NCI-H460 (cell line): ENCODE results near the gene PIEZO1. TPM values are rescaled to one million over a fixed set of nuclear protein-coding genes. Genes with fewer than 3 reads are reported as not detected.

Experiments used
- DNase-seq: peaks from one replicate; pipeline ENCODE4 v3.0.0-alpha.2; 2016; ENCODE audit warnings: low read depth; ENCODE audit errors: extremely low read depth
- total RNA-seq: library from RNA; depleted of rRNA; stranded (reverse); fragments of >200 nt; shearing (Covaris generic); gene quantifications from 2 replicates; pipeline ENCODE4 v1.2.3, GENCODE V29; 2014

The PIEZO1 gene
- total RNA-seq, 1 experiment from 2014 or later, result 81.4 TPM

DNA sequence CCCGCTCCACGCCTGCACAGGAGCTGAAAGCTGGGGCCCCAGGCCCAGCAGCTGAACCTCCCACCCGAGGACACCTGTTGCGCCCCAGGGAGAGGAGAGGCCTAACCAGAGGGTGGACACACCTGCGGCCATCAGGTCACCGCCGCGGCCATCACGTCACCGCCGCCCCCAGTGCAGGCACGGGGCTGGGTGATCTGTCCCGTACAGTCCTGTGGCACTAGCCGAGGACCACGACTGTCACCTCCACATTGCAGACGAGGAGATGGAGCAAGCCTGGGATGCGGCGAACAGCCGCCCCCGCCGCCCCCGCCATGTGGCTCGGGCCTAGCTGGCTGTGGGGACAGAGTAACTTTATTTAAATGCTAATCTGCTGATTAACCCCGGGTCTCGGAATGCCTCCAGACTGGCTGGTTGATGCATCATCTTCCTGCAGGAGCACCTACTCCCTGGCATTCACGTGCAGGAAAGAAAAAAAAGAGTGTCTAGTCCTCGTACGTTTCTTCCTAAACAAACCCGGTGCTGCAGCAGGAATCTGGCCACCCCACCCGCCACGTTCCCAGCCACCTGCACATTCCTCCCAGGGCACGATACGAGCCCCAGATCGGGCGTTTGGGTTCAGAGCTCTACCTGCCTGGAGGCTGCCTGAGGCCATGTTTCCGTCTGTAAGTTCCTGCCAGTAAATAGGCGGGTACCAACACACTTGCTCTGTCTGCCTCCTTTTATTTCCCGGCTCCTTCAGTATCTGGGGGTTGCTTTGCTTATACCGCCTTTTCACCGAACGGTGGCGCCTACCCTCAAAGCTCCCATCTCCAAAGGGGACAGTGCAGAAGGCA is 29.9 kb downstream of the PIEZO1 start:
- no peak for DNase-seq

DNA sequence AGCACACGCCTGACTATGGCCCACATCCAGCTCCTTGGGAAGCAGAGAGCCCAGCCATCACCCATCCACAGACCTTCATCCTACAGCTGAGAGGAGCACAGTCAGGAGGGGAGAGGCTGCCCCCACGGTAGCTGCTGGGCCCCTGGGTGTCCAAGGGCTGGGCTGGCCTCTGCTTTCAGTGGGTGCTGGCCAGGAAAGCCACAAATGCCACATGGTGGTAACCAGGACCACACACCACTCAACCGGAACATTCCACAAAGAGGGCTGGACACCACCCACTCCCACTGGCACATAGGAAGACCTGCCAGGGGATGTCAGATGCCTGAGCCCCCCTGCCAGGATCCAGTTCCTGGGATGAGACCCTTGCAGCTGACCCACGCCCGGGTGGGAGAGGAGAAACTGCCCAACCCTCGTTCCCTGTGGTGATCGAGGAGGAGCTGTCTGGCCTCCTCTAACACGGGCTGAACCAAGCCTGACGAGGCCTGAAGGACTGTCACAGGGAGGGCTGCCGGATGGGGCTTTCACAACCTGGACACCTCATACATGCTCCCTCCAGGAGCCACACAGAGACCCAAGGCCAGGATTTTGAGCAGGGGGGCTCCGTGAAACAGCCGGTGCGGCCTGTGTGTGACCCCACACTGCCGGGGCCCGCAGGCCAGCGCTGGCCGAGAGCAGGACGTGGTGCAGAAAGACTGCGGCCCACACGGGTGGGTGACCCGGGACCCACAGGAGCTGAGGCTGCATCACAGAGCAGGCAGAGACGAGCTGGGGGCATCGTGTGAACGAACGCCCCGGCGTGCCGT is 30.7 kb downstream of the PIEZO1 start:
- DNase-seq, result no peak

- no peak for DNase-seq
Measured at GRCh38 chr16:88753602-88754001, 31.4 kb downstream of the PIEZO1 start.

DNA sequence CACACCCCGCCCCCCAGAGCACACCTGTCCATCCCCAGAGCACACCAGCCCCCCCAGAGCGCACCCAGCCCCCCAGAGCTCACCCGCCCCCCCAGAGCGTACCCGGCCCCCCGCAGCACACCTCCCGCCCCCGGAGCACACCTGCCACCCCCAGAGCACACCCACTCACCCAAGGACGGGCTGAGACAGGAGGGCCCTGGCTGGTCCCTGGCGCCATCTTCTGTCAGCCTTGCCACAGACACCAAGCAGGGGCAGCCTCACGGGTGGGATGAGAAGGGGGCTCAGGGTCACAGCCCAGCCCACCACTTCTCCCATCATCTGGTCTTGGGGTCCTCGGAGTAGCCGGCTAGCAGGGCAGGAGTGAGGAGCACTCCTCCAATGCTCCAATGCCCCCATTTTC is 31.8 kb downstream of the PIEZO1 start:
- DNase-seq, result no peak

DNA sequence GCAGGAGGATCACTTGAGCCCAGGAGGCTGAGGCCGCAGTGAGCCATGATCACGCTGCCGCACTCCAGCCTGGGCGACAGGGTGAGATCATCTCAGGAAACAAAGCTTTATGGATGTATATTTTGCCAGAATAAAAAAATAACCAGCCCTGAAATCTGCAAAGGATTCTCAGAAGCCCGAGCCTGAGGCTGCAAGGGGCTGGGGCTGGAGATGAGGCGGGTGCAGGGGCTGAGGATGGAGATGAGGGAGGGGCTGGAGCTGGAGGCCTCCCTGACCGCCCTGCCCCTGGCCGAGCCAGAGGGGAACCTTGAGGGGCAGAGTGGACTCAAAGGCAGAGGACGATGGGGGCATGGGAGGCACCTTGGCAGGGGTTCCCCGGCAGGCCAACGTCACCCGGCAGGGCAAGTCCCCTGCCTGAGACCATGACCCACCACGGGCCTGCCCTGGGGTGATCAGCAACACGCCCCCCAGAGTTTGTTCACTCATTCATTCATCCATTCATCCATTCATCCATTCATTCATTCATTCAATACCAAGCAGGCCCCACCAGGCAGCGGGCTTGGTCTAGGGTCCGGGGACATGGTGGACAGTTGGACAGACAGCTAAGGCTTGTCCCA is 32.5 kb downstream of the PIEZO1 start:
- no peak for DNase-seq

DNA sequence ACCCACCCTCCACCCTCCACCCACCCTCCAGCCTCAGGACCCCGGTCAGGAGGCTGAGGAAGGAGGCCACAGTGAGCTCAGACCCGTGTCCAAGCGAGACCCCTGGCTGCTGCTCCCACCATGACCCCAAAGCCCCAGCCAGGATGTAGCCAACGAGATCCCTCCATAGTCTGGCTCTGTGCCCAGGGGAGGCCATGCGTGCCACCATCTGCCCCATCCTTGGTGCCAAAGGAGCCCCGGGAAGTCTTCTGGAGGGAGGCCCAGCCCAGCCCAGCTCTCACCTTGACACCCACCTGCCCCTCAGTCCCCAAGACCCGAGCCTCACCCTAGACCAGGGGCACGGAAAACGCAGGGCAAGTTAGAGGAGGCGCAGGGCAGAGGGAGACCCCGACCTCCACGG is 34.2 kb downstream of the PIEZO1 start:
- no peak for DNase-seq

GRCh38 chr16:88749358-88749757 is 35.7 kb downstream of the PIEZO1 start:
- DNase-seq, result no peak

- DNase-seq, result no peak
Measured at GRCh38 chr16:88748364-88748763, 36.7 kb downstream of the PIEZO1 start.

GRCh38 chr16:88747588-88748301 is 37.3 kb downstream of the PIEZO1 start:
- DNase-seq, result peak; percentile 43

- DNase-seq, result no peak
Measured at GRCh38 chr16:88746506-88746905, 38.5 kb downstream of the PIEZO1 start.

- no peak for DNase-seq
Measured at GRCh38 chr16:88744577-88745521, 40.2 kb downstream of the PIEZO1 start.

GRCh38 chr16:88743693-88744576 is 41.1 kb downstream of the PIEZO1 start:
- peak; percentile 55 for DNase-seq

- DNase-seq, result no peak
Measured at GRCh38 chr16:88742896-88743605, 42.0 kb downstream of the PIEZO1 start.

GRCh38 chr16:88741368-88741767 is 43.7 kb downstream of the PIEZO1 start:
- no peak for DNase-seq

DNA sequence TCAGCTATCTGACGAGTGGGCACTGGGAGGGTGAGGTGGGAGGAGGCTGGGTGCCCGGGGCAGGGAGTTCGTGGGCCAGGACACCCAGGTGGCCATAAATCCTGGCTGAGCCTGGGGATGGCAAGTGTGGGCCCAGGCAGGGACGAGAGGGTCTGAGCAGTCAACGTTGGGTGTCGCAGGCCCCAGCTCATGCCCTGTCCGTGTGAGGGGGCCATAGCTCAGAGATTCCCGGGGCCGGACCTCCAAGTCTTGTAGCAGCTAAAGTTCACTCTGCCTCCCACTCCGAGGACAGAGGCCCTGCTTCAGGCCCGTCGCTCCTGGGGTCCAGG is 44.3 kb downstream of the PIEZO1 start:
- no peak for DNase-seq

GRCh38 chr16:88739977-88740726 is 44.9 kb downstream of the PIEZO1 start:
- DNase-seq, result no peak

GRCh38 chr16:88739139-88739976 is 45.7 kb downstream of the PIEZO1 start:
- DNase-seq, result no peak
